K562 (cell line): ENCODE results near the gene KMO.

Experiments used
- ATF4 ChIP-seq: fragments of 450-650 bp; formaldehyde crosslinking; IDR thresholded peaks from 2 replicates; pipeline ENCODE4 v1.4.0; 2022; ENCODE audit warnings: mild to moderate bottlenecking, moderate library complexity
- CEBPB ChIP-seq: fragments of 450-650 bp; IDR thresholded peaks from 2 replicates; pipeline ENCODE4 v1.6.1; 2016; ENCODE audit warnings: missing genetic modification characterization, missing compliant biosample characterization
- MNT ChIP-seq, 2 experiments: fragments of 450-650 bp; conservative IDR thresholded peaks; 2 replicates each; pipeline ENCODE4 v1.6.1; 2017; ENCODE audit warnings: mild to moderate bottlenecking in 2 of 2, moderate library complexity in 2 of 2
- MYC ChIP-seq, 2 experiments: fragments of 250-450 bp in 1 of 2; sonication (Bioruptor Pico) in 1 of 2; IDR thresholded peaks; 2 replicates each; pipeline versions ENCODE4 v1.5.1 to v1.6.1; 2012 to 2021; ENCODE audit warnings: low read depth in 2 of 2, borderline replicate concordance in 1 of 2, improper control_type of control experiment in 1 of 2, low read length in 1 of 2, mild to moderate bottlenecking in 1 of 2, moderate library complexity in 1 of 2
- ZNF239 ChIP-seq: fragments of 250-450 bp; sonication (Bioruptor Pico); IDR thresholded peaks from 2 replicates; pipeline ENCODE4 v1.4.0; 2020; ENCODE audit warnings: mild to moderate bottlenecking
- ZNF444 ChIP-seq: fragments of 250-450 bp; sonication (Bioruptor Pico); IDR thresholded peaks from 2 replicates; pipeline ENCODE4 v1.4.0; 2020; ENCODE audit warnings: mild to moderate bottlenecking, moderate library complexity
- TF ChIP-seq, protein P1 (sequence below), 3 experiments: IDR thresholded peaks in 2 of 3; conservative IDR thresholded peaks in 1 of 3; 2 replicates each; pipeline ENCODE4 v1.5.1; 2011 to 2012; ENCODE audit warnings: low read length in 3 of 3, mild to moderate bottlenecking in 3 of 3, control low read depth in 2 of 3, improper control_type of control experiment in 1 of 3, inconsistent platforms in 1 of 3, low read depth in 1 of 3, mixed read lengths in 1 of 3, moderate library complexity in 1 of 3; ENCODE audit not compliant: insufficient read depth in 2 of 3
- TF ChIP-seq, protein P2 (sequence below), 2 experiments: fragments of 250-450 bp in 1 of 2; fragments of 450-650 bp in 1 of 2; sonication (Bioruptor Pico) in 1 of 2; IDR thresholded peaks; 2 replicates each; pipeline versions ENCODE4 v1.6.1 to v1.8.0; 2016 to 2021; ENCODE audit warnings: mild to moderate bottlenecking in 2 of 2, moderate library complexity in 2 of 2, missing compliant biosample characterization in 1 of 2, missing genetic modification characterization in 1 of 2
- TF ChIP-seq, protein P3 (sequence below): sonication (generic); formaldehyde crosslinking; IDR thresholded peaks from 2 replicates; pipeline ENCODE4 v1.8.1; 2023; ENCODE audit warnings: mild to moderate bottlenecking, missing genetic modification reagents
- TF ChIP-seq, protein P4 (sequence below): fragments of 450-650 bp; IDR thresholded peaks from 2 replicates; pipeline ENCODE4 v1.6.1; 2017; ENCODE audit warnings: mild to moderate bottlenecking, moderate library complexity
- TF ChIP-seq, protein P5 (sequence below), 2 experiments: fragments of 450-650 bp; formaldehyde crosslinking in 1 of 2; IDR thresholded peaks; 2 replicates each; pipeline versions ENCODE4 v1.4.0 to v1.6.1; 2014 to 2020; ENCODE audit warnings: mild to moderate bottlenecking in 2 of 2, borderline replicate concordance in 1 of 2, low read depth in 1 of 2
- TF ChIP-seq, protein P6 (sequence below): sonication (generic); formaldehyde crosslinking; IDR thresholded peaks from 2 replicates; pipeline ENCODE4 v1.8.0; 2022; ENCODE audit warnings: mild to moderate bottlenecking, missing genetic modification reagents, borderline replicate concordance

GRCh38 chr1:241536969-241537368 lies 4.8 kb downstream of the KMO start:
- TF ChIP-seq, protein P1, sequence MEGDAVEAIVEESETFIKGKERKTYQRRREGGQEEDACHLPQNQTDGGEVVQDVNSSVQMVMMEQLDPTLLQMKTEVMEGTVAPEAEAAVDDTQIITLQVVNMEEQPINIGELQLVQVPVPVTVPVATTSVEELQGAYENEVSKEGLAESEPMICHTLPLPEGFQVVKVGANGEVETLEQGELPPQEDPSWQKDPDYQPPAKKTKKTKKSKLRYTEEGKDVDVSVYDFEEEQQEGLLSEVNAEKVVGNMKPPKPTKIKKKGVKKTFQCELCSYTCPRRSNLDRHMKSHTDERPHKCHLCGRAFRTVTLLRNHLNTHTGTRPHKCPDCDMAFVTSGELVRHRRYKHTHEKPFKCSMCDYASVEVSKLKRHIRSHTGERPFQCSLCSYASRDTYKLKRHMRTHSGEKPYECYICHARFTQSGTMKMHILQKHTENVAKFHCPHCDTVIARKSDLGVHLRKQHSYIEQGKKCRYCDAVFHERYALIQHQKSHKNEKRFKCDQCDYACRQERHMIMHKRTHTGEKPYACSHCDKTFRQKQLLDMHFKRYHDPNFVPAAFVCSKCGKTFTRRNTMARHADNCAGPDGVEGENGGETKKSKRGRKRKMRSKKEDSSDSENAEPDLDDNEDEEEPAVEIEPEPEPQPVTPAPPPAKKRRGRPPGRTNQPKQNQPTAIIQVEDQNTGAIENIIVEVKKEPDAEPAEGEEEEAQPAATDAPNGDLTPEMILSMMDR (IDR thresholded peaks at IDR 0.05 in 2 of 3, conservative IDR thresholded peaks at IDR 0.05 in 1 of 3; ENCODE audit: insufficient read depth in 2 of 3, low read depth in 1 of 3, low read length in 3 of 3) = no peak
- TF ChIP-seq, protein P2, sequence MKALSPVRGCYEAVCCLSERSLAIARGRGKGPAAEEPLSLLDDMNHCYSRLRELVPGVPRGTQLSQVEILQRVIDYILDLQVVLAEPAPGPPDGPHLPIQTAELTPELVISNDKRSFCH (CRISPR knock-in tag; IDR thresholded peaks at IDR 0.05) = no peak
- TF ChIP-seq, protein P2 (tag; IDR thresholded peaks at IDR 0.05) = no peak
- no peak for TF ChIP-seq ATF4 (CRISPR knock-in tag)
- no peak for TF ChIP-seq CEBPB (tag)
- TF ChIP-seq, protein P3, sequence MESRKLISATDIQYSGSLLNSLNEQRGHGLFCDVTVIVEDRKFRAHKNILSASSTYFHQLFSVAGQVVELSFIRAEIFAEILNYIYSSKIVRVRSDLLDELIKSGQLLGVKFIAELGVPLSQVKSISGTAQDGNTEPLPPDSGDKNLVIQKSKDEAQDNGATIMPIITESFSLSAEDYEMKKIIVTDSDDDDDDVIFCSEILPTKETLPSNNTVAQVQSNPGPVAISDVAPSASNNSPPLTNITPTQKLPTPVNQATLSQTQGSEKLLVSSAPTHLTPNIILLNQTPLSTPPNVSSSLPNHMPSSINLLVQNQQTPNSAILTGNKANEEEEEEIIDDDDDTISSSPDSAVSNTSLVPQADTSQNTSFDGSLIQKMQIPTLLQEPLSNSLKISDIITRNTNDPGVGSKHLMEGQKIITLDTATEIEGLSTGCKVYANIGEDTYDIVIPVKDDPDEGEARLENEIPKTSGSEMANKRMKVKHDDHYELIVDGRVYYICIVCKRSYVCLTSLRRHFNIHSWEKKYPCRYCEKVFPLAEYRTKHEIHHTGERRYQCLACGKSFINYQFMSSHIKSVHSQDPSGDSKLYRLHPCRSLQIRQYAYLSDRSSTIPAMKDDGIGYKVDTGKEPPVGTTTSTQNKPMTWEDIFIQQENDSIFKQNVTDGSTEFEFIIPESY (CRISPR knock-in tag) = no peak
- TF ChIP-seq, protein P4, sequence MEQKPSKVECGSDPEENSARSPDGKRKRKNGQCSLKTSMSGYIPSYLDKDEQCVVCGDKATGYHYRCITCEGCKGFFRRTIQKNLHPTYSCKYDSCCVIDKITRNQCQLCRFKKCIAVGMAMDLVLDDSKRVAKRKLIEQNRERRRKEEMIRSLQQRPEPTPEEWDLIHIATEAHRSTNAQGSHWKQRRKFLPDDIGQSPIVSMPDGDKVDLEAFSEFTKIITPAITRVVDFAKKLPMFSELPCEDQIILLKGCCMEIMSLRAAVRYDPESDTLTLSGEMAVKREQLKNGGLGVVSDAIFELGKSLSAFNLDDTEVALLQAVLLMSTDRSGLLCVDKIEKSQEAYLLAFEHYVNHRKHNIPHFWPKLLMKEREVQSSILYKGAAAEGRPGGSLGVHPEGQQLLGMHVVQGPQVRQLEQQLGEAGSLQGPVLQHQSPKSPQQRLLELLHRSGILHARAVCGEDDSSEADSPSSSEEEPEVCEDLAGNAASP = no peak
- no peak for TF ChIP-seq MYC (IDR thresholded peaks at IDR 0.05; ENCODE audit: low read depth, low read length)
- TF ChIP-seq MYC (CRISPR knock-in tag; IDR thresholded peaks at IDR 0.05; ENCODE audit: borderline replicate concordance, low read depth) = no peak
- no peak for TF ChIP-seq ZNF239 (CRISPR knock-in tag)
- TF ChIP-seq ZNF444 (CRISPR knock-in tag) = no peak
- TF ChIP-seq, protein P5, sequence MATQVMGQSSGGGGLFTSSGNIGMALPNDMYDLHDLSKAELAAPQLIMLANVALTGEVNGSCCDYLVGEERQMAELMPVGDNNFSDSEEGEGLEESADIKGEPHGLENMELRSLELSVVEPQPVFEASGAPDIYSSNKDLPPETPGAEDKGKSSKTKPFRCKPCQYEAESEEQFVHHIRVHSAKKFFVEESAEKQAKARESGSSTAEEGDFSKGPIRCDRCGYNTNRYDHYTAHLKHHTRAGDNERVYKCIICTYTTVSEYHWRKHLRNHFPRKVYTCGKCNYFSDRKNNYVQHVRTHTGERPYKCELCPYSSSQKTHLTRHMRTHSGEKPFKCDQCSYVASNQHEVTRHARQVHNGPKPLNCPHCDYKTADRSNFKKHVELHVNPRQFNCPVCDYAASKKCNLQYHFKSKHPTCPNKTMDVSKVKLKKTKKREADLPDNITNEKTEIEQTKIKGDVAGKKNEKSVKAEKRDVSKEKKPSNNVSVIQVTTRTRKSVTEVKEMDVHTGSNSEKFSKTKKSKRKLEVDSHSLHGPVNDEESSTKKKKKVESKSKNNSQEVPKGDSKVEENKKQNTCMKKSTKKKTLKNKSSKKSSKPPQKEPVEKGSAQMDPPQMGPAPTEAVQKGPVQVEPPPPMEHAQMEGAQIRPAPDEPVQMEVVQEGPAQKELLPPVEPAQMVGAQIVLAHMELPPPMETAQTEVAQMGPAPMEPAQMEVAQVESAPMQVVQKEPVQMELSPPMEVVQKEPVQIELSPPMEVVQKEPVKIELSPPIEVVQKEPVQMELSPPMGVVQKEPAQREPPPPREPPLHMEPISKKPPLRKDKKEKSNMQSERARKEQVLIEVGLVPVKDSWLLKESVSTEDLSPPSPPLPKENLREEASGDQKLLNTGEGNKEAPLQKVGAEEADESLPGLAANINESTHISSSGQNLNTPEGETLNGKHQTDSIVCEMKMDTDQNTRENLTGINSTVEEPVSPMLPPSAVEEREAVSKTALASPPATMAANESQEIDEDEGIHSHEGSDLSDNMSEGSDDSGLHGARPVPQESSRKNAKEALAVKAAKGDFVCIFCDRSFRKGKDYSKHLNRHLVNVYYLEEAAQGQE (IDR thresholded peaks at IDR 0.05; ENCODE audit: borderline replicate concordance) = no peak
- TF ChIP-seq, protein P5 (CRISPR knock-in tag; IDR thresholded peaks at IDR 0.05; ENCODE audit: low read depth) = no peak
- TF ChIP-seq MNT (conservative IDR thresholded peaks at IDR 0.05) = no peak
- TF ChIP-seq, protein P6, sequence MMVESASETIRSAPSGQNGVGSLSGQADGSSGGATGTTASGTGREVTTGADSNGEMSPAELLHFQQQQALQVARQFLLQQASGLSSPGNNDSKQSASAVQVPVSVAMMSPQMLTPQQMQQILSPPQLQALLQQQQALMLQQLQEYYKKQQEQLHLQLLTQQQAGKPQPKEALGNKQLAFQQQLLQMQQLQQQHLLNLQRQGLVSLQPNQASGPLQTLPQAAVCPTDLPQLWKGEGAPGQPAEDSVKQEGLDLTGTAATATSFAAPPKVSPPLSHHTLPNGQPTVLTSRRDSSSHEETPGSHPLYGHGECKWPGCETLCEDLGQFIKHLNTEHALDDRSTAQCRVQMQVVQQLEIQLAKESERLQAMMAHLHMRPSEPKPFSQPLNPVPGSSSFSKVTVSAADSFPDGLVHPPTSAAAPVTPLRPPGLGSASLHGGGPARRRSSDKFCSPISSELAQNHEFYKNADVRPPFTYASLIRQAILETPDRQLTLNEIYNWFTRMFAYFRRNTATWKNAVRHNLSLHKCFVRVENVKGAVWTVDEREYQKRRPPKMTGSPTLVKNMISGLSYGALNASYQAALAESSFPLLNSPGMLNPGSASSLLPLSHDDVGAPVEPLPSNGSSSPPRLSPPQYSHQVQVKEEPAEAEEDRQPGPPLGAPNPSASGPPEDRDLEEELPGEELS (CRISPR knock-in tag) = no peak
